8988T (cell line): ENCODE measurements around the gene IGFBP2.
"Not testable (repeated sequence)": the region's sequence is repeated elsewhere in the genome, so short reads cannot be mapped to it uniquely, and the experiment has no call there.

Source experiments
- DNase-seq: peaks from one replicate; pipeline ENCODE4 v3.0.0; 2011

Gene IGFBP2

DNA sequence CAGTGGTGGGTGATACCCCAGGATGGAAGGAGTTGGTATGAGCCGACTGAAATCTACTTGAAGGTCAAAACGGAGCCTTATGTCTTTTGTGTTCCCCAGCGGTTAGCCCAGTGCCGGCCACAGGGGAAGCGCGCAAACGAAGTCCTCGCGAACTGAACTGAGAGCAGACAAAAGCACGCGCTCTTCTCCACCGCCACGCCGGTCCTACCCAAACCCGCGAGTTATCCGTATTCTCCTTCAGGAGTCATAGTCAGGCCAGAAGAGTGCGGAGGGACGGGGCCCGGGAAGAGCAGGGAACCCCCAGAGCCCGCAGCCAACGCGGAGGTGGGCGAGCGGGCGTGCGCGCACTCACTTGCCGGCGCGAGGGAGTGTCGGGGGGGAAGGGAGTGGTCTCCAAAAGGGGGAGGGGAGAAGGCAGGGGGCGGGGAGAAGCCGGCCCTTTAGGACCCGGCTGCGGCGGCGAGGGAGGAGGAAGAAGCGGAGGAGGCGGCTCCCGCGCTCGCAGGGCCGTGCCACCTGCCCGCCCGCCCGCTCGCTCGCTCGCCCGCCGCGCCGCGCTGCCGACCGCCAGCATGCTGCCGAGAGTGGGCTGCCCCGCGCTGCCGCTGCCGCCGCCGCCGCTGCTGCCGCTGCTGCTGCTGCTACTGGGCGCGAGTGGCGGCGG, at the start of gene IGFBP2:
IGFBP2 (plus strand) TSS at position 469 of the 664 bp plus-strand sequence; CDS start at position 573, 104 bp downstream.
- DNase-seq = peak; percentile 60

DNA sequence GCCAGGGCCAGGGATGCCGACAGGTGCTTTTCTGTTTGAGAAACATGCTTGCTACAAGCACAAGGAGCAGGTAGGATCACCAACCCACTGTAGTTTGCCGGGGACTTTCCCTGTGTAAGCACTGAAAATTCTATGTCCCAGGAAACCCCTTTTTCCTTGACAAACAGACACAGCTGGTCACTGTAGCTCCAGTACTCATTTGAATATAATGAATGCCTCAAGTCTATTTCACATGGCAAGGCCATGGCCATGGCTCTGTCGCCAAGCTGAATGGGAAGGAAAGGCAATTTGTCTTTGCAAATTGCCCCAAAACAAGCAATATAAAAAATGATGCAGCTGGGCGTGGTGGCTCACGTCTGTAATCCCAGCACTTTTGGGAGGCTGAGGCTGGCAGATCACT, 49.6 kb upstream of the IGFBP2 start:
- DNase-seq = no peak

- DNase-seq = no peak
These were observed 49.1 kb upstream of the IGFBP2 start for GRCh38 chr2:216584112-216584511.

DNA sequence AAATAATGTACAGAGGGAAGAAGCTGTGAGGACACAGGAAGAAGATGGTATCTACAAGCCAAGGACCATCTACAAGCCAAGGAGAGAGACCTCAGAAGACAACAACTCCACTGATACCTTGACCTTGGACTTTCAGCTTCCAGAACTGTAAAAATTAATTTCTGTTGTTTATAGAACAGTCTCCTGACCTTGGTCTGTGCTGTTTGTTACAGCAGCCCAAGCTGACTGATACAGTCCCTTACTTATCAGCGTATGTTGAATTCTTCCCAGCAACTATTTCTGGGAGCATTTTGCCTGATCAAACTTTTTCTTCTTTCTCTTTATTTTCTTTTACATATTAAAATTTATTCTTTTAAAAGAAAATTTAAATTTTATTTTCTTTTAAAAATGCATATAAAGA, 47.8 kb upstream of the IGFBP2 start:
- no peak for DNase-seq

DNA sequence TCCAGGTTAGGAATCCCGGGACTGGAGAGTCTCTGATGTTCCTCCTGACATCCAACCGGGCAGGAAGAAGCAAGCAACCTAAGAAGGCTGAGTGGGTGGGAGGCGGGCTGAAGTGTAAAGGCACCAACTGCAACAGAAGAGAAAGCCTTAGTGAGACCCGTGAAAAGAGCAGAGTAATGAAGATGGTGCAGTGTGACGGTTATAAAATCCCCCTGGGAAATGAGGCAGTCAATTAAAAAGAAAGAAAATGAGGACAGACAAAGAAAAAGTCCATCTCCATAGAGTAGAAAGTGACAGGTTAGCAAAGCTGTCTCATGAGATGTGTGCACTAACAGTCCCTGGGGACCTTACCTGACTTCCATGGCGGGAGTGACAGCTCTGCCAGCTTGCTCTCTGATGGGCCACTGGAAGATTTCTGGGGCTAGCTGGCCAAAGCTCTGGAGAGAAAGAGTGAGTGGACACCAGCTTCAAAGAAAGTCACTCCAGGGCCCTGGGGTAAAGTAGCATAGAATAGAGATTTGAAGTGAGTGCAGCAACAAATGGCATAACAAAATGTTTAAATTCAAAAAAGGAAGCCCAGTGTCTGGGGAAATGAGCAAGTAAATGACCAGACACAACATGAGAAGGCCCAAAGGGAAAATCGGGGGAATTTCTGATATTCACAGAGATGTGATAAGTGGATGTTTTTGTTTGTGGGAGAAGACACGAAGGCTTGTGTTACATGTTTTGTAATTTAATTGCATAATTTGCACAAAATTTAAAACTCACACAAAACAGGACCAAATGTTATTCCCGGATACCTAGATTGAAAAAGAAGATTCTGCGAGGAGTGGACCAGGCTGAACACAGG, 44.1 kb upstream of the IGFBP2 start:
- DNase-seq = no peak

DNA sequence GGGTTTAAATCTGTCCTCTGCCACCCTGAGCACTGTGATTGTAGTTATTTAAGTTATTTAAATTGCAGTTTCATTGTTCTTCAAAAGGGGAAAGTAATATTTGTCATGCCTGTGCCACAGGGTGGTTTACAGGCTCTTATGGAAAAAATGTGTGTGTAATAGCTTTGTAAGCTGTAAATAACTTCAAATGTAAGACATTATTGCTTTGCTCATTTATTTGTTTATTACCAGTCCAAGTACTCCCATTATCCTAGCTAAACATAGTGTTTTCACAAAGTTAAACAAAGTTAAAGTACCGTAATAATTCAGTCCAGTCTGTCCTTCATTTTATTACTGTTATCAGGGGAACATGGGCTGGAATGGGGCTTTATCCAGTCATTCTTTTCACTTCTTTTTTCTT, 43.4 kb upstream of the IGFBP2 start:
- DNase-seq = no peak

GRCh38 chr2:216590780-216591179, 42.4 kb upstream of the IGFBP2 start:
- DNase-seq = no peak

GRCh38 chr2:216591480-216591879, 41.7 kb upstream of the IGFBP2 start:
- DNase-seq = no peak

DNA sequence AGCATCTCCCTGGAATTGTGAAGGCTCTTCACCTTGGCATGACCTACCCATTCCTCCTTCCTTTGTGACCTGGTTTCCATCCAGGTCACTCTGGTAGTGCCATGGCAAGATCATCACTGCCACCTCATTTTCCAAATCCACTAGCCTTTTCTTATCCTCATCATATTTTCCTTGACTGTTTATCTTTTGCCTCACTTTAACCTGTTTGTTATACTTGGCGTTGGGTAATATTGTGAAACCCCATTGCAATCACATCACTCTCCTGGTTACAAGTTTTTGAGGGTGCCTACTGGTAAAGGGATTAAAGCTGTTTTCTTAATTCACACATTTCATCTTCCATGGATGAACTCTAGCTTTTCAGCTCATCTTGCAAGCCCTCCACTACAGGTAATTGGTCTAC, 39.1 kb upstream of the IGFBP2 start:
- no peak for DNase-seq

- DNase-seq = no peak
These were observed 36.8 kb upstream of the IGFBP2 start for GRCh38 chr2:216596236-216596979.

DNA sequence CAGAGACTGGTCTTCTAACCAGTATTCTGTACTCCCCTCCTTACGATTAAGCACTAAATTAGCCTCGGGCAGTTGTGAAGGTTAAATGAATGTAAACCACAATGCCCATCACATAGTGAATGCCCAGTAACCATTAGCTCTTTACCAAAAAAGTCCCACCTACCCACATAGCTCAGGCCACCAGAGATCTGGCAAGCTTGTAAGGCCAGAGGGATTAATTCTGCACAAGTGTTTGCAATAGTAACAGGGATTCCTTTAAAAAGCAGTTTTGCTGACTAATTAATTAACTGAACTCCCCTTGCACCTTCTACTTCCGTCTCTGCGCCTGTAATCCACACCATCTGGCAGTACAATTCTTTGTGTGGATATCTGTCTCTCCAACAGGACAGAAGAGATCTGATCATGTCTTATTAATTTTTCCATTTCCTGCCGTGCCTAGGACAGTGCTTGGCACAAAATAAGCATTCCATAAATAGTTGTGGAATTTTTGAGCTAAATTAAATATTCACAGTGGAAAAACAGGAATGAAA, 36.2 kb upstream of the IGFBP2 start:
- DNase-seq = no peak

GRCh38 chr2:216597825-216598224, 35.4 kb upstream of the IGFBP2 start:
- DNase-seq = not testable (repeated sequence)

- no peak for DNase-seq
These were observed 31.4 kb upstream of the IGFBP2 start for GRCh38 chr2:216601632-216602409.

- DNase-seq = no peak
These were observed 30.0 kb upstream of the IGFBP2 start for GRCh38 chr2:216603010-216603883.

- no peak for DNase-seq
These were observed 29.4 kb upstream of the IGFBP2 start for GRCh38 chr2:216603884-216604245.

DNA sequence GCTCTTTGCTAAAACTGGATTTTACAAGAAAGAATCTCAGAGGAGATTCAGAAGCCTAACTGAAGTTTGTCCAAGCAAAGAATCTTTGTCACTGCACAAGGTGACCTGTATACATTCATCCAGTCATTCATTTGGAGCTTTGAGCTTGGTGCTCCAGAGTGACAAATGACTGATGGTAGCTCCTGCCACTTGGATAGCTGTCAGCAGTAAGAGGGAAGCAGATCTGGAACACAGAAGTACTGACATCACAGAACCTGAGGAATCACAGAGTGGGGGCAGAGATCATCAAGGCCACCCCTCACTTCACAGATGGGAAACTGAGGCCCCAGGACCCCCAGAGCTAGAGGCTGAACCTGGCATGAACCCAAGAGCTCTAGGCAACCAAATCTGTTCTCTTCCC, 28.8 kb upstream of the IGFBP2 start:
- DNase-seq = no peak

DNA sequence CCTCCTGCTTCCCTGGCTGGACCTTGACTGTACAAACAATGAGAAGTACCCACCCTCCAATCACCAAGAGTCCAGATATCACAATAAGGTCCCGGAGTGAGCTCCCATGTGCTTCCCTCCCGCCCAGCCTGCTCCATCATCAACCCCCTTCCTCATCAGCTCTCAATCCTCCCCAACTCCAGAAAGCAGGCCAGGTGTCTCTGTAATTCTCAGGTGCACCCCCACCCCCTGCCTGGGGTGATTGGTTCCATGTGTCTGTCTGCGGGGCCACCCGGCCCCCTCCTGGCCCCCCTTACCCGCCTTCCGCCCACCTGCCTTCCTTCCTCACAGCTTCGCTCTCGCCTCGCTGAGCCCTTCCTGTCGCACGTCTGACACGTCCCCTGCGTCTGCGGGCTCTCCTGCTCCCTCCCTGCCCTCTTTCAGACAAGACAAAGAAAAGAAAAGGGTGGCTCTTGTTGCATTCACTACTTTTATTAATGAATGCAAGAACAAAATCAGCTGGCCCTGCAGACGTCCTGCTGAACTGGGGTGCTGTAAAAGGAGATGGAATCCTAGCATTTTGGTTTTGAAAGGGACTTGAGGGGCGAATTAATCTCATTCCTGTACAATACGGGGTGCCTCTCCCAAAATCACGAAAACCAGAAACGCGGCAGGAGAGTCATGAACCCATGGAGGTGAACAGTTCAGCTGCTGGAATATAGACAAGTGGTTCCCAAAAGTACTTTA, 26.5 kb upstream of the IGFBP2 start:
- no peak for DNase-seq

GRCh38 chr2:216607277-216607560, 26.0 kb upstream of the IGFBP2 start:
- DNase-seq = no peak

DNA sequence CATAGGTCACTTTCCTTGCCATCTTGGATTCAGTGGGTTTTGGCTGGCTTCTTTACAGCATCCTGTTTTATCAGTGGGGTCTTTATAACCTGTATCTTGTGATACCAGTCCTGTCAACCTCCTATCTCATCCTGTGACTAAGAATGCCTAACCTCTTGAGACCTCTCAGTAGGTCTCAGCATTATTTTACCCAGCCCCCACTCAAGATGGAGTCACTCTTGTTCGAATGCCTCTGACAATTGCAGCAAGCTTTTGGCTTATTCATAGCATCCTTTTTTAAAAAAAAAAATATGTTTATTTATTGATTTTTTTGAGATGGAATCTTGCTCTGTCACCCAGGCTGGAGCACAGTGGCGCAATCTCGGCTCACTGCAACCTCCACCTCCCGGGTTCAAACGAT, 24.7 kb upstream of the IGFBP2 start:
- DNase-seq = no peak

- no peak for DNase-seq
These were observed 17.7 kb upstream of the IGFBP2 start for GRCh38 chr2:216615298-216616082.
